Cortex of kidney (tissue), 1 donor: ENCODE results near the gene C6orf120.

Experiments used
- DNase-seq: peaks from one replicate; lab custom pipeline; 2025; lab: John Stamatoyannopoulos, UW

The C6orf120 gene

GRCh38 chr6:169701954-169702839, at the start of gene C6orf120, which contains the start of gene WDR27:
TSS of gene C6orf120 (plus strand) at chr6:169702126. CDS start at chr6:169702460, 334 bp downstream.
TSS of gene WDR27 (minus strand) at chr6:169702029. CDS start at chr6:169689005, 13,024 bp downstream.
- no peak for DNase-seq

GRCh38 chr6:169652896-169653295, 49.0 kb upstream of the C6orf120 start:
- no peak for DNase-seq

- no peak for DNase-seq
Measured at GRCh38 chr6:169653691-169654090, 48.2 kb upstream of the C6orf120 start.

- no peak for DNase-seq
Measured at GRCh38 chr6:169654598-169655391, 47.1 kb upstream of the C6orf120 start.

GRCh38 chr6:169656546-169657283, 45.2 kb upstream of the C6orf120 start:
- no peak for DNase-seq

GRCh38 chr6:169657284-169657610, 44.7 kb upstream of the C6orf120 start:
- DNase-seq: no peak

GRCh38 chr6:169659820-169660610, 41.9 kb upstream of the C6orf120 start:
- DNase-seq: no peak

GRCh38 chr6:169660751-169661390, 41.1 kb upstream of the C6orf120 start:
- DNase-seq: no peak

- DNase-seq: no peak
Measured at GRCh38 chr6:169661391-169661756, 40.6 kb upstream of the C6orf120 start.

- no peak for DNase-seq
Measured at GRCh38 chr6:169663468-169663867, 38.5 kb upstream of the C6orf120 start.

GRCh38 chr6:169664227-169664626, 37.7 kb upstream of the C6orf120 start:
- DNase-seq: no peak

- no peak for DNase-seq
Measured at GRCh38 chr6:169665289-169665688, 36.6 kb upstream of the C6orf120 start.

GRCh38 chr6:169666441-169666840, 35.5 kb upstream of the C6orf120 start:
- DNase-seq: no peak

- DNase-seq: no peak
Measured at GRCh38 chr6:169667716-169668115, 34.2 kb upstream of the C6orf120 start.

- no peak for DNase-seq
Measured at GRCh38 chr6:169668203-169668847, 33.6 kb upstream of the C6orf120 start.

GRCh38 chr6:169669147-169669546, 32.8 kb upstream of the C6orf120 start:
- DNase-seq: no peak

- no peak for DNase-seq
Measured at GRCh38 chr6:169669889-169670288, 32.0 kb upstream of the C6orf120 start.

GRCh38 chr6:169671563-169671962, 30.4 kb upstream of the C6orf120 start:
- no peak for DNase-seq

GRCh38 chr6:169675011-169675410, 26.9 kb upstream of the C6orf120 start:
- DNase-seq: no peak

- no peak for DNase-seq
Measured at GRCh38 chr6:169677096-169677495, 24.8 kb upstream of the C6orf120 start.
